Neural progenitor cell (in vitro differentiated cells): Measurements from ENCODE around the gene PFKM. TPM values are rescaled to one million over a fixed set of nuclear protein-coding genes. Genes with fewer than 3 reads are reported as not detected.

Experiments used
- DNase-seq: peaks from one replicate; pipeline ENCODE4 v3.0.0-alpha.2; 2016; ENCODE audit warnings: low spot score
- H2AFZ ChIP-seq: fragments of 200-600 bp; sonication (generic); replicated peaks from 2 replicates; pipeline ENCODE4 v1.6.1; 2016; ENCODE audit warnings: antibody characterized with exemption
- H3F3A ChIP-seq: fragments of 200-600 bp; sonication (generic); 2 replicates; pipeline ENCODE4 v1.6.1; 2016; ENCODE audit warnings: antibody characterized with exemption, low read depth
- H3K27ac ChIP-seq: fragments of 200-600 bp; sonication (generic); 2 replicates; pipeline ENCODE4 v1.5.1; 2016; ENCODE audit warnings: mild to moderate bottlenecking
- H3K27me3 ChIP-seq: fragments of 200-600 bp; sonication (generic); 2 replicates; pipeline ENCODE4 v1.6.1; 2016; ENCODE audit warnings: mild to moderate bottlenecking, moderate library complexity
- H3K36me3 ChIP-seq: fragments of 200-600 bp; sonication (generic); 2 replicates; pipeline ENCODE4 v1.5.1; 2016
- H3K4me1 ChIP-seq: fragments of 200-600 bp; sonication (generic); 2 replicates; pipeline ENCODE4 v1.6.1; 2016; ENCODE audit warnings: mixed run types
- H3K4me2 ChIP-seq: fragments of 200-600 bp; sonication (generic); 2 replicates; pipeline ENCODE4 v1.6.1; 2016
- H3K4me3 ChIP-seq: fragments of 200-600 bp; sonication (generic); 2 replicates; pipeline ENCODE4 v1.5.1; 2016
- H3K79me2 ChIP-seq: fragments of 200-600 bp; sonication (generic); 2 replicates; pipeline ENCODE4 v1.6.1; 2016; ENCODE audit warnings: low read depth
- H3K9ac ChIP-seq: fragments of 200-600 bp; sonication (generic); 2 replicates; pipeline ENCODE4 v1.6.1; 2016
- H3K9me3 ChIP-seq: fragments of 200-600 bp; sonication (generic); 2 replicates; pipeline ENCODE4 v1.5.1; 2016; ENCODE audit warnings: low read depth
- H4K20me1 ChIP-seq: fragments of 200-600 bp; sonication (generic); 2 replicates; pipeline ENCODE4 v1.6.1; 2016; ENCODE audit warnings: low read depth
- H3K27ac Mint-ChIP-seq: 3 replicates; pipeline ENCODE4 v1.8.0; 2021; ENCODE audit warnings: mixed read lengths
- H3K27me3 Mint-ChIP-seq: 2 replicates; pipeline ENCODE4 v1.8.0; 2022; ENCODE audit warnings: low read depth, mild to moderate bottlenecking, inconsistent platforms, moderate library complexity, mixed read lengths; ENCODE audit not compliant: insufficient read depth
- H3K36me3 Mint-ChIP-seq: 3 replicates; pipeline ENCODE4 v1.8.0; 2021; ENCODE audit warnings: mixed read lengths
- H3K4me1 Mint-ChIP-seq: 3 replicates; pipeline ENCODE4 v1.8.0; 2021; ENCODE audit warnings: mixed read lengths
- H3K4me3 Mint-ChIP-seq: 3 replicates; pipeline ENCODE4 v1.8.0; 2021; ENCODE audit warnings: mild to moderate bottlenecking, moderate library complexity, mixed read lengths
- H3K9me3 Mint-ChIP-seq: 3 replicates; pipeline ENCODE4 v1.8.0; 2020; ENCODE audit warnings: mixed read lengths
- EZH2 ChIP-seq: fragments of 200-600 bp; sonication (generic); IDR thresholded peaks from 2 replicates; pipeline ENCODE4 v1.6.1; 2017; ENCODE audit warnings: antibody characterized with exemption, mild to moderate bottlenecking, moderate library complexity
- EZH2phosphoT487 ChIP-seq: fragments of 200-600 bp; sonication (generic); IDR thresholded peaks from 2 replicates; pipeline ENCODE4 v1.6.1; 2017; ENCODE audit warnings: antibody characterized with exemption
- total RNA-seq: library from RNA; depleted of rRNA; stranded (reverse); fragments of >200 nt; gene quantifications from 2 replicates; pipeline ENCODE4 v1.2.3, GENCODE V29; 2015; ENCODE audit warnings: low replicate concordance
- TF ChIP-seq, protein P1 (sequence below): fragments of 200-600 bp; sonication (generic); IDR thresholded peaks from 2 replicates; pipeline ENCODE4 v1.5.1; 2017; ENCODE audit warnings: antibody characterized with exemption, mild to moderate bottlenecking

Gene PFKM
- total RNA-seq, 1 donor from 2014 or later, result 128 TPM

DNA sequence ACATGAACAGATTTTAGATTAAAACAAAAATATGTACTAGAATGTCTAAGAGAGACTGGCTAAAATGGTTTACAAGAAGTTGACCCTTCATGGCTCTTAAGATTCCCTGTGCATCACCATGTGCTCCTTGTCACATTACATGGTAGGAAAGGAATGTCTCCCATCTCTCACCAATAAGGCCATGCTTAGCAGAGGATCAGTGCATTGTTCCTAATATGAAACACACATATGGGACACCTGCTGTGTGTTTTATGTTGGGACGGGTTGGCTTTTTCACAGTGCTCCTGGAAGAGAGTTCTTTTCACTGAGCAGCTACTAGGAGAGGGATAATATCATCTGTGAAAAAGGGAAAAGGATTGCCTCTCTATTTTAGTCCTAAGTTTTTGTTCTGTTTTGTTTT, 9.6 kb downstream of the PFKM start:
- H3K9me3 ChIP-seq, result no peaks in the 10 kb centered on the region
- Mint-ChIP-seq H3K36me3 (peaks cover 57% of the 10 kb centered on the region), H3K27ac (no peak overlapping the region), H3K9me3 (no peaks in the 10 kb centered on the region), H3K27me3 (no peaks in the 10 kb centered on the region), H3K4me3 (no peak overlapping the region), H3K4me1 (no peaks in the 10 kb centered on the region)
- H3K4me1 ChIP-seq, result no peaks in the 10 kb centered on the region
- H2AFZ ChIP-seq, result no peak overlapping the region
- no peak overlapping the region for H3K4me2 ChIP-seq
- H3F3A ChIP-seq, result no peaks in the 10 kb centered on the region
- peaks cover 13% of the 10 kb centered on the region for H3K79me2 ChIP-seq
- H4K20me1 ChIP-seq, result peaks cover 24% of the 10 kb centered on the region
- no peaks in the 10 kb centered on the region for H3K27me3 ChIP-seq
- H3K9ac ChIP-seq, result no peak overlapping the region
- no peak overlapping the region for H3K27ac ChIP-seq
- TF ChIP-seq, protein P1, sequence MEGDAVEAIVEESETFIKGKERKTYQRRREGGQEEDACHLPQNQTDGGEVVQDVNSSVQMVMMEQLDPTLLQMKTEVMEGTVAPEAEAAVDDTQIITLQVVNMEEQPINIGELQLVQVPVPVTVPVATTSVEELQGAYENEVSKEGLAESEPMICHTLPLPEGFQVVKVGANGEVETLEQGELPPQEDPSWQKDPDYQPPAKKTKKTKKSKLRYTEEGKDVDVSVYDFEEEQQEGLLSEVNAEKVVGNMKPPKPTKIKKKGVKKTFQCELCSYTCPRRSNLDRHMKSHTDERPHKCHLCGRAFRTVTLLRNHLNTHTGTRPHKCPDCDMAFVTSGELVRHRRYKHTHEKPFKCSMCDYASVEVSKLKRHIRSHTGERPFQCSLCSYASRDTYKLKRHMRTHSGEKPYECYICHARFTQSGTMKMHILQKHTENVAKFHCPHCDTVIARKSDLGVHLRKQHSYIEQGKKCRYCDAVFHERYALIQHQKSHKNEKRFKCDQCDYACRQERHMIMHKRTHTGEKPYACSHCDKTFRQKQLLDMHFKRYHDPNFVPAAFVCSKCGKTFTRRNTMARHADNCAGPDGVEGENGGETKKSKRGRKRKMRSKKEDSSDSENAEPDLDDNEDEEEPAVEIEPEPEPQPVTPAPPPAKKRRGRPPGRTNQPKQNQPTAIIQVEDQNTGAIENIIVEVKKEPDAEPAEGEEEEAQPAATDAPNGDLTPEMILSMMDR, result no peak
- TF ChIP-seq EZH2phosphoT487, result no peak
- TF ChIP-seq EZH2, result no peak
- peaks cover 2% of the 10 kb centered on the region for H3K36me3 ChIP-seq
- DNase-seq, result no peak
- H3K4me3 ChIP-seq, result no peak overlapping the region

DNA sequence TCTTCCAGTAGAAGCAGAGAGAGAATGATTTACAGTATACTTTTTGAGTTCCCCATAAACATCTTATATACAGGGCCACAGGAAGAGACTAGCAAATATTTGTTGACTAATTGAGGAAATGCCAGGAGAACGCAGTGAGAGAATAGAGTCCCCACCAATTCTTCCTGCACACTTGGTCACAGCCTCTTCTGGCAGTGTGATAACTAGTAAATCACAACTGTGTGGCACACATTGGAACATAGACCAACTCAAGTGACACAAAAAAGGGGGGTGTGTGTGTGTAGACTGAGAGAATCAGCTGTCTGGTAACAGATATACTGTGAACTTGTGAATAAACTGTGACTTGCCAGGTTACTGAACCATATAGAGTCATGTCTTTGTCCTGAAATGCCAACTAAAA, 10.2 kb downstream of the PFKM start:
- H3K36me3 ChIP-seq, result no peaks in the 10 kb centered on the region
- Mint-ChIP-seq H3K27me3 (no peaks in the 10 kb centered on the region), H3K27ac (no peak overlapping the region), H3K4me3 (no peak overlapping the region), H3K9me3 (no peaks in the 10 kb centered on the region), H3K36me3 (peaks cover 58% of the 10 kb centered on the region), H3K4me1 (no peaks in the 10 kb centered on the region)
- peaks cover 24% of the 10 kb centered on the region for H4K20me1 ChIP-seq
- H3F3A ChIP-seq, result no peaks in the 10 kb centered on the region
- H3K27ac ChIP-seq, result no peak overlapping the region
- H3K9ac ChIP-seq, result no peak overlapping the region
- peaks cover 11% of the 10 kb centered on the region for H3K79me2 ChIP-seq
- no peaks in the 10 kb centered on the region for H3K4me1 ChIP-seq
- DNase-seq, result no peak
- H3K4me2 ChIP-seq, result no peak overlapping the region
- no peaks in the 10 kb centered on the region for H3K27me3 ChIP-seq
- no peaks in the 10 kb centered on the region for H3K9me3 ChIP-seq
- no peak overlapping the region for H3K4me3 ChIP-seq
- TF ChIP-seq, protein P1, result no peak
- TF ChIP-seq EZH2 (no peak), EZH2phosphoT487 (no peak)
- no peak overlapping the region for H2AFZ ChIP-seq

DNA sequence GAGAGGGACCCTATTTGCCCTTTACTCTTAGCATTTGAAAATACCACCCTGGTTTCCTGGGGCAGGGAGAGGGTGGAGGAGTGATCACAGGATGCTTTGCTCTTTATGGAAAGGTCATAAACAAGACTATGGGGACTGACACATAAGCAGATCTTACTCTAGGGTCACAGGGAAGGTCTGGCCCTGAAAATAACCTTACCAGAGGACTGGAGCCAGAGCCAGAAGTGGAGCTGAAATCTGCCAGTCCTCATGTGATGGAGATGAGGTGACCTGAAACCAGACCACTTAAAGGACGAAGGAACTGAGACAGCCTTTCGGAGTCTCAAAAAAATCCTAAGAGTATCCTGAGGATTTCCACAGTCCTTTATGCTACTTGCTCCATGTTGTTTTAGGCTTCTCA, 12.4 kb downstream of the PFKM start:
- Histone ChIP-seq H3K79me2 (peaks cover 1% of the 10 kb centered on the region), H3K27ac (no peak overlapping the region), H3F3A (no peaks in the 10 kb centered on the region), H3K4me2 (no peak overlapping the region), H3K4me1 (no peaks in the 10 kb centered on the region), H4K20me1 (peaks cover 17% of the 10 kb centered on the region), H3K9me3 (no peaks in the 10 kb centered on the region), H3K4me3 (no peak overlapping the region), H3K36me3 (peaks cover 4% of the 10 kb centered on the region), H2AFZ (no peak overlapping the region), H3K9ac (no peak overlapping the region), H3K27me3 (no peaks in the 10 kb centered on the region)
- no peaks in the 10 kb centered on the region for H3K27me3 Mint-ChIP-seq
- peaks cover 52% of the 10 kb centered on the region for H3K36me3 Mint-ChIP-seq
- DNase-seq, result no peak
- H3K4me1 Mint-ChIP-seq, result no peaks in the 10 kb centered on the region
- no peaks in the 10 kb centered on the region for H3K9me3 Mint-ChIP-seq
- H3K27ac Mint-ChIP-seq, result no peak overlapping the region
- H3K4me3 Mint-ChIP-seq, result no peak overlapping the region
- TF ChIP-seq, protein P1, result no peak
- no peak for TF ChIP-seq EZH2
- no peak for TF ChIP-seq EZH2phosphoT487

DNA sequence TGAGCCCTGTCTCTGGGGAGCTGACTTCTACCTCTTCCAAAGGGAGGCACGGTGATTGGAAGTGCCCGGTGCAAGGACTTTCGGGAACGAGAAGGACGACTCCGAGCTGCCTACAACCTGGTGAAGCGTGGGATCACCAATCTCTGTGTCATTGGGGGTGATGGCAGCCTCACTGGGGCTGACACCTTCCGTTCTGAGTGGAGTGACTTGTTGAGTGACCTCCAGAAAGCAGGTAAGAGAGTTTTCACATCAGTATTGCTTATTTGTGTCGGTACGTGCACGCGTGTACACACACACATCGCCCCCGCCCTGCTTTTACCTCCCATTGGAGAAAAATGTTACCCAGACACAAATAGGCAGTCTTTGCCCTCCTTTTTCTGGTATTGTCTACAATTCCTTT, 13.7 kb downstream of the PFKM start:
- no peaks in the 10 kb centered on the region for H3K9me3 ChIP-seq
- H3K9ac ChIP-seq, result no peak overlapping the region
- no peak for TF ChIP-seq EZH2
- TF ChIP-seq, protein P1, result no peak
- TF ChIP-seq EZH2phosphoT487, result no peak
- no peaks in the 10 kb centered on the region for H3K27me3 ChIP-seq
- Mint-ChIP-seq H3K4me1 (no peaks in the 10 kb centered on the region), H3K4me3 (no peak overlapping the region), H3K9me3 (no peaks in the 10 kb centered on the region), H3K27ac (no peak overlapping the region), H3K27me3 (no peaks in the 10 kb centered on the region), H3K36me3 (peaks cover 43% of the 10 kb centered on the region)
- H3F3A ChIP-seq, result no peaks in the 10 kb centered on the region
- H3K79me2 ChIP-seq, result no peaks in the 10 kb centered on the region
- no peak overlapping the region for H3K27ac ChIP-seq
- H3K4me1 ChIP-seq, result no peaks in the 10 kb centered on the region
- peaks cover 4% of the 10 kb centered on the region for H3K36me3 ChIP-seq
- no peak overlapping the region for H2AFZ ChIP-seq
- H3K4me3 ChIP-seq, result no peak overlapping the region
- no peak overlapping the region for H3K4me2 ChIP-seq
- H4K20me1 ChIP-seq, result peaks cover 15% of the 10 kb centered on the region
- DNase-seq, result no peak
